Large intestine (tissue), 3 donors: Measurements from ENCODE around the gene GABRP. TPM values are rescaled to one million over a fixed set of nuclear protein-coding genes. Genes with fewer than 3 reads are reported as not detected.

Experiments used
- DNase-seq, 2 donors: peaks; one replicate each; pipeline versions ENCODE4 v3.0.0 to v3.0.0-alpha.2; 2013
- H3K27ac ChIP-seq: one replicate; pipeline ENCODE4 v1.5.1; 2013; ENCODE audit warnings: low read length
- H3K27me3 ChIP-seq: 2 replicates; pipeline ENCODE4 v1.6.1; 2013; ENCODE audit warnings: low read length; ENCODE audit not compliant: control insufficient read depth, insufficient read depth
- H3K36me3 ChIP-seq: 2 replicates; pipeline ENCODE4 v1.6.1; 2013; ENCODE audit warnings: low read length; ENCODE audit not compliant: control insufficient read depth, insufficient read depth
- H3K4me1 ChIP-seq: one replicate; pipeline ENCODE4 v1.6.1; 2013; ENCODE audit warnings: low read length; ENCODE audit not compliant: control insufficient read depth, insufficient read depth
- H3K4me3 ChIP-seq: one replicate; pipeline ENCODE4 v1.5.1; 2013; ENCODE audit warnings: low read length
- H3K9me3 ChIP-seq: one replicate; pipeline ENCODE4 v1.6.1; 2013; ENCODE audit warnings: mild to moderate bottlenecking, low read depth, low read length, moderate library complexity; ENCODE audit not compliant: control insufficient read depth
- WGBS: methylation state at CpG from one replicate; pipeline ENCODE4 v1.1.5; 2013; ENCODE audit warnings: low lambda C conversion rate; ENCODE audit not compliant: insufficient coverage; 5-methylcytosine and 5-hydroxymethylcytosine counted together
- polyA plus RNA-seq: library from polyadenylated mRNA; unstranded; fragments of 120-200 nt; gene quantifications from one replicate; pipeline ENCODE4 v1.2.1, GENCODE V29; 2013

GABRP gene
- polyA plus RNA-seq, 1 donor: 0.13 TPM

GRCh38 chr5:170769246-170769645 lies 14.3 kb upstream of the GABRP start:
- Histone ChIP-seq H3K27ac (no peak overlapping the region), H3K27me3 (no peaks in the 10 kb centered on the region), H3K4me3 (no peak overlapping the region), H3K4me1 (no peaks in the 10 kb centered on the region), H3K9me3 (no peaks in the 10 kb centered on the region), H3K36me3 (no peaks in the 10 kb centered on the region)
- no CpG with 5 or more reads among the region's 6 CpGs for WGBS
- DNase-seq: no peak

- Histone ChIP-seq H3K4me3 (no peak overlapping the region), H3K36me3 (no peaks in the 10 kb centered on the region), H3K4me1 (no peaks in the 10 kb centered on the region), H3K27me3 (no peaks in the 10 kb centered on the region), H3K9me3 (no peaks in the 10 kb centered on the region), H3K27ac (no peak overlapping the region)
- WGBS: 100% methylated on average over 1 of the region's 5 CpGs
- DNase-seq: no peak
These were observed 13.6 kb upstream of the GABRP start for GRCh38 chr5:170769898-170770416.

GRCh38 chr5:170771496-170771895 lies 12.0 kb upstream of the GABRP start:
- Histone ChIP-seq H3K4me3 (no peak overlapping the region), H3K9me3 (no peaks in the 10 kb centered on the region), H3K4me1 (no peaks in the 10 kb centered on the region), H3K27me3 (no peaks in the 10 kb centered on the region), H3K27ac (no peak overlapping the region), H3K36me3 (no peaks in the 10 kb centered on the region)
- 90% methylated on average over 2 of the region's 15 CpGs for whole genome bisulfite sequencing
- peak in 1 of 2 donors; percentile 53 for DNase-seq

GRCh38 chr5:170773024-170773985 lies 10.2 kb upstream of the GABRP start:
- no peaks in the 10 kb centered on the region for H3K4me1 ChIP-seq
- no peak overlapping the region for H3K27ac ChIP-seq
- H3K4me3 ChIP-seq: no peak overlapping the region
- DNase-seq: peak in 1 of 2 donors; percentile 33
- no peaks in the 10 kb centered on the region for H3K36me3 ChIP-seq
- no CpG with 5 or more reads among the region's 12 CpGs for whole genome bisulfite sequencing
- H3K27me3 ChIP-seq: no peaks in the 10 kb centered on the region
- no peaks in the 10 kb centered on the region for H3K9me3 ChIP-seq

- Histone ChIP-seq H3K27ac (no peak overlapping the region), H3K27me3 (no peaks in the 10 kb centered on the region), H3K36me3 (no peaks in the 10 kb centered on the region), H3K9me3 (no peaks in the 10 kb centered on the region), H3K4me1 (no peaks in the 10 kb centered on the region), H3K4me3 (no peak overlapping the region)
- WGBS: no CpG with 5 or more reads among the region's 5 CpGs
- no peak for DNase-seq
These were observed 8.7 kb upstream of the GABRP start for GRCh38 chr5:170774831-170775230.

- peaks cover 10% of the 10 kb centered on the region for H3K27me3 ChIP-seq
- no CpG with 5 or more reads among the region's 1 CpG for WGBS
- no peak overlapping the region for H3K27ac ChIP-seq
- no peaks in the 10 kb centered on the region for H3K4me1 ChIP-seq
- H3K36me3 ChIP-seq: no peaks in the 10 kb centered on the region
- H3K4me3 ChIP-seq: no peak overlapping the region
- H3K9me3 ChIP-seq: no peaks in the 10 kb centered on the region
- DNase-seq: no peak
These were observed 1.6 kb upstream of the GABRP start for GRCh38 chr5:170781946-170782345.

- Histone ChIP-seq H3K36me3 (no peaks in the 10 kb centered on the region), H3K9me3 (no peaks in the 10 kb centered on the region), H3K27ac (no peak overlapping the region), H3K4me1 (no peaks in the 10 kb centered on the region), H3K4me3 (no peak overlapping the region), H3K27me3 (peaks cover 10% of the 10 kb centered on the region)
- DNase-seq: no peak
- WGBS: no CpG with 5 or more reads among the region's 6 CpGs
These were observed 1.1 kb upstream of the GABRP start for GRCh38 chr5:170782438-170782837.

GRCh38 chr5:170785416-170785815 lies 1.9 kb downstream of the GABRP start:
- H3K27me3 ChIP-seq: peaks cover 10% of the 10 kb centered on the region
- H3K9me3 ChIP-seq: no peaks in the 10 kb centered on the region
- no peak overlapping the region for H3K4me3 ChIP-seq
- WGBS: no CpG with 5 or more reads among the region's 3 CpGs
- H3K36me3 ChIP-seq: no peaks in the 10 kb centered on the region
- no peaks in the 10 kb centered on the region for H3K4me1 ChIP-seq
- H3K27ac ChIP-seq: no peak overlapping the region
- DNase-seq: no peak

GRCh38 chr5:170787216-170787615 lies 3.7 kb downstream of the GABRP start:
- H3K4me3 ChIP-seq: no peak overlapping the region
- no peaks in the 10 kb centered on the region for H3K9me3 ChIP-seq
- H3K27ac ChIP-seq: no peak overlapping the region
- no peaks in the 10 kb centered on the region for H3K4me1 ChIP-seq
- WGBS: no CpG with 5 or more reads among the region's 5 CpGs
- no peak for DNase-seq
- H3K27me3 ChIP-seq: peaks cover 10% of the 10 kb centered on the region
- H3K36me3 ChIP-seq: no peaks in the 10 kb centered on the region

- Histone ChIP-seq H3K36me3 (no peaks in the 10 kb centered on the region), H3K4me3 (no peak overlapping the region), H3K27ac (no peak overlapping the region), H3K27me3 (peaks cover 4% of the 10 kb centered on the region), H3K4me1 (no peaks in the 10 kb centered on the region), H3K9me3 (no peaks in the 10 kb centered on the region)
- DNase-seq: no peak
- WGBS: 80% methylated on average over 1 of the region's 11 CpGs
These were observed 5.2 kb downstream of the GABRP start for GRCh38 chr5:170788626-170789304.
